ENCODE data around the gene LILRA5.
"Not testable (repeated sequence)": the region's sequence is repeated elsewhere in the genome, so short reads cannot be mapped to it uniquely, and the experiment has no call there.

Gene LILRA5

DNA sequence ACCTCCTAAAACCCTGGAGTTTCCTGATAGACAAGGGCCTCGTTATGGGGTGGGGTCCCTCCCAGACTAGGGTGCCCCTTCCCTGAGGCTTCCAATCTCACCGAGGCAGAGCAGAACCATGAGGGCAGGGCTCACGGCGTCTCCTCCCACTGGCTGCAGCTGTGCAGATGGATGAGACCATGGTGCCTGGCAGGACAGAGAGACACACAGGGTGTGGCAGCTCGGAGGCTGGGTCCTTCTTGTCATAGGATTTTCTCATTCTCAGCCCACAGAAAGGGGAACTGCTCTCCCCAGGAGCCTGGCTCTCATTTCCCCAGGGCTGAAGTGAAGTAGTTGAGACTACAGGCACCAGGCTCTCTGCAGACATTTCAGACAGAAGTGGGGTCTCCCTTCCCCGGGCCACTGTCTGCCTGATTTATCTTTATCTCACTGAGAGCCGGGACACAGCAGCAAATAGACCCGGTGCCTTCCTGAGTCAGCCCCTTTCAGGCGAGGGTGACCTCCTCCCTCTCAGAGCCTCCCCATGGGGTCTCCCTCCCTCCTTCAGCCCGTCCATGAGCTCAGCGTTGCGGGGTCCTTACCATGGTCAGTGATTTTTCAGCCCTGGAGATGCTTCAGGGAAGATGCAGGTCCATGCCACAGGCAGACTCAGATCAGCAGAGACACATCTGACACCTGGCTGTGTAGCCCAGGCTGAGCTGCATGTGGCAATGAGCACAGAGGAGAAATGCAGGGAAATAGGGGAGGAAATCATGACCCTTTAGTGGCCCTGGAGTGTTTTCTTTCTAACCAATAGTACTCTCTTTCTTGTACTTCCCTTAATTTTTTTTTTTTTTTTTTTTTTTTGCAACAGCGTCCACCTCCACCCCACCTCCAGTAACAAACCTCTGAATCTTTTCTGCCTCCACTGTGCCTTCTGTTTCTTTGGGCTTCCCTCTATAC is at the start of gene LILRA5:
Gene LILRA5 (minus strand): TSS at position 731 of the 942 bp plus-strand sequence. CDS start 147 bp downstream, at position 584.
- Mint-ChIP-seq H3K4me3 (peak within 1 kb of the TSS; percentile 71), H3K27me3 (no peaks in the 10 kb centered on the region), H3K27ac (peak within 1 kb of the TSS; percentile 97), H3K4me1 (ENCODE audit: low read depth) (peaks cover 68% of the 10 kb centered on the region), H3K36me3 (ENCODE audit: low read depth) (peaks cover 12% of the 10 kb centered on the region), H3K9me3 (no peaks in the 10 kb centered on the region)
- intact Hi-C loops (cut with micrococcal nuclease): loop anchor here (10.0 kb wide), 1 partner anchor 48 kb away; no protein-coding TSS in a partner anchor

DNA sequence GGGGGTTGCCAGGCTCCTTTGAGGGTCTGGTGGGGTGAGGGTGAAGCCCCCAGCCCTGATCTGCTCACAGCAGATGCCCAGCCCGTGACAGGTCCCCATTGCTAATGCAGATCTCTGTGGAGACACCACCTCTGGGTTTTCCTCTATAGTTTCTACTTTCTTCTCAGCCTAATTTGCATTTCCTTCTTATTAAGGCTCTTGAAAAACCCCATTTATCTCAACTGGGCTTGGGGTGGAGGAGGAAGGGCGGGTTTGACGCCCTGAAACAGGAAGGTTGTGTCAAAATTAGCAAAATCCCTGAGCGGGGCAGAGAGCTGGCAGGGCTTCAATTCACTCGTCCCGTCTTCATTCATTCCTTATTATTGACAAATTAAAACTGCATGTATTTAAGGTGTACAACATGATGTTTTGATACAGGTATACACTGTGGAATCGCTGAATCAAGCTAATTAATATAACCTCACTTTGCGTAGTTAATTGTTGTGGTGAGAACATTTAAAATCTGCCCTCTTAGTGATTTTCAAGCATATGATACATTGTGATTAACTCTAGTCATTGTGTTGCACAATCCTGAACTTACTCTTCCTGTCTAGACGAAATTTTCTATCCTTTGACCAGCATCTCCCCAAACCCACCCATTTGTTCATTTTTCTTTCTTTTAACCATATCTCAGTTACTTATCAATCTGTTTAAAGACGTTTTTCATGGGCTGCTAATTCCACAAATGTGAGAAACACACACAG is 48.9 kb upstream of the LILRA5 start:
- Mint-ChIP-seq H3K4me3 (peak overlapping the region; percentile 78), H3K4me1 (ENCODE audit: low read depth) (peaks cover 63% of the 10 kb centered on the region), H3K36me3 (ENCODE audit: low read depth) (peaks cover 67% of the 10 kb centered on the region), H3K27ac (peak overlapping the region; percentile 97)
- H3K27me3 Mint-ChIP-seq; H3K9me3 Mint-ChIP-seq; intact Hi-C loops (cut with micrococcal nuclease): not testable (repeated sequence)

DNA sequence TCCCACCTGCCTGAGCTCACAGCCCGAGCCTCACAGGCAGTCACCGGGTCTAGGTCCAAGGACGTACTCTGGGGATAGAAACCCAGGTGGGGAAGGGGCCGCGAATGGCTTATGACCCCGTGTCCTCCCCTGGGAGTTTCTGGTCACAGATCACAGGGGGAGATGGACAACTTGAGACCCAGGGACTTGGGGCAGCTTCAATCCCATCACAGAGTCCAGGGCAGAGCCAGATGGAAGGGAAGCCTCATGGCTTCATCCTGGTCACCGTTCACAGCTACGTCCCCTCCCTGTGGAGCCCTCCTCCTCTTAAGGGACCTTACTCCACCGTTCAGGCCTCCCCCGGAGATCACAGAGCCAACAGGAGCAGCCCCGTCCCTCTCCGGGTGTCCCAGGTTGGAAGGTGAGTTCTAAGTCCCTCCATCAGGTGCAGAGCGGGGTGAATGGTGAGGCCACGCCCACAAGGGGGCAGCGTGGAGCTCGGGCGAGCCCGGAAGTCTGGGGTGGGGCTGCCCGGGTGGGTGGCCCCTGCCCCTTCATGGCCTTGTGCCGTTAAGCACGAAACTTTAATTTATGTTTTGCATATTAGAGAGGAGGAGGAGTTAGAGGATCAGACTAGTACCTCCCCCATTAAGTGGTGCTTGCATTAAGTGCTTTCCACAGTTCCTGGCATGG is 46.3 kb upstream of the LILRA5 start:
- H3K4me3 Mint-ChIP-seq; H3K27me3 Mint-ChIP-seq; H3K27ac Mint-ChIP-seq; H3K9me3 Mint-ChIP-seq; intact Hi-C loops (cut with micrococcal nuclease): not testable (repeated sequence)
- peaks cover 72% of the 10 kb centered on the region for H3K4me1 Mint-ChIP-seq (ENCODE audit: low read depth)
- peaks cover 87% of the 10 kb centered on the region for H3K36me3 Mint-ChIP-seq (ENCODE audit: low read depth)

DNA sequence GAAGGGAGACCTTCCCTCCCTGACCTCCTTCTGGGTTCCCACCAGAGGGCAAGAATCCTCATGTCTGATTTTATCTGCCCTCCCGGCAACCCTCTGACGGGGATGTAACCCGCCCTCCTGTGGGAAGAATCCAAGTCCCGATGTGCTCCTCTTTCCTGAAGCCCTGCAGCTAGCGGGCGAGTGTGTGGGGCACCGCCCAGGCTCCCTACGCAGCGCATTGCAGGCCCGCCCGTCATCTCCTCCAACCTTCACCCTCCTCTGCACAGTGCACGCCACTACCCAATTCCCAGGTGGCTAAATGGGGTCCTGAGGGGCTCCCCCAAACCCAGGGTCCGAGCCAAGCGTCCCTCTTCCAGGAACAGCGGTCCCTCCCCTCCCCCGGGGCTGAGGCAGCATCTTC is 44.4 kb upstream of the LILRA5 start:
- Mint-ChIP-seq H3K4me3 (no peak overlapping the region), H3K9me3 (no peaks in the 10 kb centered on the region), H3K27me3 (no peaks in the 10 kb centered on the region), H3K27ac (peak overlapping the region; percentile 19), H3K4me1 (ENCODE audit: low read depth) (peaks cover 75% of the 10 kb centered on the region), H3K36me3 (ENCODE audit: low read depth) (peaks cover 75% of the 10 kb centered on the region)
- intact Hi-C loops (cut with micrococcal nuclease): no loop called here

DNA sequence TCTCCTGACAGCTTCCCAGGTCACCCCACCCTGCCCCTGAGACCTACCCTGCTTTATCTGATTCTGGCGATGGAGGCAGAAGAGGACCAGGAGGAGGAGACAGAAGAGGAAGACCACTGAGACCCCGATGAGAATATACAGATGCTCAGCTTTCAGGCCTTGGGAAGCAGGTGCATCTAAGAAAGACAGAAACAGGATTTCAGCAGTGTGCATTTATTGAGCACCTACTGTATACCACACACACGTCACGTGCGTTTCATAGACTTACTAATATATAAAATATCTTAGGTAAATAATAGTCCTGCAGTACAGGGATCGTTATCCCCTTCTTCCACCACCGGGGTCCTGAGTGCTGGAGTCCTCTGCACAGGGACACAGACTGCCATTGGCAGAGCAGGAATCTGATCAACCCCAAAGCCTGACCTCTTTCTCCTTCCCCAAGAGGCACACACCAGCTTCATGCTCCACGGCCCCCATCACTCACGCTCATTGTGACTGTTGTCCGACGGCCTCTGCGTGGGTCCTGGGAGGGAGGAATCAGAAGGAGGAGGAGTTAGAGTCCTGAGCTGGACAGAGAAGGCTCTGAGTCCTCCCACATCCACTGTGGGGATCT is 43.6 kb upstream of the LILRA5 start:
- Mint-ChIP-seq H3K27ac (peak overlapping the region; percentile 19), H3K27me3 (peaks cover 3% of the 10 kb centered on the region), H3K9me3 (no peaks in the 10 kb centered on the region), H3K4me1 (ENCODE audit: low read depth) (peaks cover 75% of the 10 kb centered on the region), H3K4me3 (no peak overlapping the region), H3K36me3 (ENCODE audit: low read depth) (peaks cover 67% of the 10 kb centered on the region)
- intact Hi-C loops (cut with micrococcal nuclease): no loop called here

DNA sequence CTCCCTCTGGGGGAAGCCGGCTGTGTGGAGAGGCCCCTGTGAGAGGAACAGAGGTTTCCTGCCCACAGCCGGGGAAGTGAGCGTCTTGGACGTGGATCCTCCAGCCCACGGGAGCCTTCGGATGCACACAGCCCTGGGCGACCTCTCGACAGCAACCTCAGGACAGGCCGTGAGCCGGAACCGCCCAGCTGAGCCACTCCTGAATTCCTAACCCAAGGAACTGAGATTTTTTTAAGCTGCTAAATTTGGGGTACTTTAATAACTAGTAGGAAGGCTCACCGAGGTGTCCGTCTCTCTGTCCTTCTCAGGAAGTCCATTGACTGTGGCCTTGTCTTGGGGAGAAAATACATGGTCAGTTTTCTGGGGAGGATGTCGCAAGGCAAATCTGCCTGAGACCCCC is 42.7 kb upstream of the LILRA5 start:
- Mint-ChIP-seq H3K27ac (peak overlapping the region; percentile 56), H3K9me3 (no peaks in the 10 kb centered on the region), H3K36me3 (ENCODE audit: low read depth) (peaks cover 58% of the 10 kb centered on the region), H3K27me3 (peaks cover 6% of the 10 kb centered on the region), H3K4me3 (no peak overlapping the region), H3K4me1 (ENCODE audit: low read depth) (peaks cover 69% of the 10 kb centered on the region)
- intact Hi-C loops (cut with micrococcal nuclease): loop anchor here (2.0 kb wide), 1 partner anchor 31 kb away; no protein-coding TSS in a partner anchor

DNA sequence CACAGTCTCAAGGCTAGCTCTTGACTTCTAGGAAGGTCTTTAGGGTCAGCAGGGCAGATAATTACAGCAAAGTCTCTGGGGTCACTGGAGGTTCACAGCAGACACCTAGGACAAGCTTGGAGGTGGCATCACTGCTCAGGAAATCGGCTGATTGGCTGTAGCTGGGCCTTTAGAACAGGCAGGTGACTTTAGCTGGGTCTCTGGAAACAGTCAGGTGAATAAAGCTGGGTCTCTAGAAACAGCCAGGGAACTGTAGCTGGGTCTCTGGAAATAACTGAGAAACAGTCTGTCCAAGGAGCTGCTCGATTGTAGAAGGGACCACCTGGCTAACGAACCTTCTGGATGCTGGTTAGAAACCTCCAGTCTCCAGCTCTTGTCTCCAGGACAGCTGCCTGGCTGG is 41.8 kb upstream of the LILRA5 start:
- intact Hi-C loops (cut with micrococcal nuclease): loop anchor here (2.0 to 5.0 kb wide), 2 partner anchors 30 to 38 kb away; no protein-coding TSS in a partner anchor
- Mint-ChIP-seq H3K27ac (no peak overlapping the region), H3K27me3 (peaks cover 10% of the 10 kb centered on the region), H3K9me3 (no peaks in the 10 kb centered on the region), H3K4me1 (ENCODE audit: low read depth) (peaks cover 65% of the 10 kb centered on the region), H3K36me3 (ENCODE audit: low read depth) (peaks cover 53% of the 10 kb centered on the region), H3K4me3 (no peak overlapping the region)

DNA sequence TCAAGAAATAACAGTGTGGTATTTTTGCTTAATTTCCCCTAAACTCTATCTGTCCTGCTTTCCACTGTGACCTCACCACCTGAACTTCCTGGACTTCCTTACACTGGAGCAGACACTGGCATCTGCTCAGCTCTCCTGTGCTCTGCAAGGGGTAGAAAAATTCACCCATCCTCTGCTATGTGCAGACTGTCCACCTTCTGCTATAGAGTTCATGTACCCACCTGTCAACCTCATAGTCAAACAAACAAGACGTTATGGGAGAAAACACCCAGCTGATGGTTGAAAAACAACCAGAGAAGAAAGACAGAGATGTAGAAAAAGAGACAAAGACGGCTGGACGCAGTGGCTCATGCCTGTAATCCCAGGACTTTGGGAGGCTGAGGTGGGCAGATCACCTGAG is 39.6 kb upstream of the LILRA5 start:
- Mint-ChIP-seq H3K36me3 (ENCODE audit: low read depth) (peaks cover 40% of the 10 kb centered on the region), H3K4me3 (no peak overlapping the region), H3K4me1 (ENCODE audit: low read depth) (peaks cover 64% of the 10 kb centered on the region), H3K9me3 (no peaks in the 10 kb centered on the region), H3K27me3 (peaks cover 28% of the 10 kb centered on the region), H3K27ac (peak overlapping the region; percentile 58)
- intact Hi-C loops (cut with micrococcal nuclease): loop anchor here (5.0 kb wide), 1 partner anchor 40 kb away; no protein-coding TSS in a partner anchor

DNA sequence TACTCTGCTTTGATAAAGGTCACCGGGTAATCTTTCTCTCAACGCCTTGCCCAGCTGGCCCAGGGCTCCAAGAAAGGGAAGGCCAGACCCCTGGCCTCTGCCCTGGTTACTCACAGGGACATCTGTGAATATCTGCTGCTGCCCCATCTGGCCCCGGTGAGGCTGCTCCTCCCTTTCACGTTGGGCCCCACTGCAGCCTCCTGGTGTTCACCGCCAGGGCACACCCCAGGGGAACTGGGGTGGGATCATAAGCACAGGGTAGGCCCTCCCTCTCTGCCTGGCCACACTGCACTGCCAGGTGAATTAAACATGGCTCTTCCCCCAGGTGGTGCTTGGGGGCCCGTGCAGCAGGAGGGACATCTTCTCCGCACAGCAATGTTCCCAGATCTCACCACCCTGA is 39.1 kb upstream of the LILRA5 start:
- peaks cover 34% of the 10 kb centered on the region for H3K36me3 Mint-ChIP-seq (ENCODE audit: low read depth)
- H3K27me3 Mint-ChIP-seq: peaks cover 28% of the 10 kb centered on the region
- H3K9me3 Mint-ChIP-seq: no peaks in the 10 kb centered on the region
- peak overlapping the region; percentile 58 for H3K27ac Mint-ChIP-seq
- intact Hi-C loops (cut with micrococcal nuclease): loop anchor here (5.0 kb wide), 1 partner anchor 40 kb away; no protein-coding TSS in a partner anchor
- no peak overlapping the region for H3K4me3 Mint-ChIP-seq
- peaks cover 64% of the 10 kb centered on the region for H3K4me1 Mint-ChIP-seq (ENCODE audit: low read depth)

DNA sequence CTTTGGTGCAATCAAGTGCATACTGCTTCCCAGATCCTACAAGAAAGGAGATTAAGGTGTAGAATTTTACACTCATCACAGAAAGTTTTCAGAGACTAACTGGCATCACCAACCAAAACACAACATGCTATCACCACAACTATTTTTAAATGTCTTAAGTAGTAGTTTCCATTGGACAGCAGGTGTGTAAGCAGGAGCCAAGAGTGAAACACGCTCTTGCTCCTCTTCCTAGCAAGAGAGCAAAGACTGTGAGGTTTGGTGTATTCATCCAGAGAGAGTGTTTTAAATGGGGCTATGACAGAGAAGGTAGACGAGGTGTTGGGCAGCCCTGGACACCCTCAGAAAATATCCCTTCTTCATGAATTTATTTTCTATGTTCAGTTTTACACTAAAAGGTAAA is 38.5 kb upstream of the LILRA5 start:
- Mint-ChIP-seq H3K4me3 (no peak overlapping the region), H3K27me3 (peaks cover 30% of the 10 kb centered on the region), H3K4me1 (ENCODE audit: low read depth) (peaks cover 64% of the 10 kb centered on the region), H3K36me3 (ENCODE audit: low read depth) (peaks cover 29% of the 10 kb centered on the region), H3K9me3 (no peaks in the 10 kb centered on the region), H3K27ac (peak overlapping the region; percentile 58)
- intact Hi-C loops (cut with micrococcal nuclease): loop anchor here (5.0 kb wide), 1 partner anchor 41 kb away; no protein-coding TSS in a partner anchor

DNA sequence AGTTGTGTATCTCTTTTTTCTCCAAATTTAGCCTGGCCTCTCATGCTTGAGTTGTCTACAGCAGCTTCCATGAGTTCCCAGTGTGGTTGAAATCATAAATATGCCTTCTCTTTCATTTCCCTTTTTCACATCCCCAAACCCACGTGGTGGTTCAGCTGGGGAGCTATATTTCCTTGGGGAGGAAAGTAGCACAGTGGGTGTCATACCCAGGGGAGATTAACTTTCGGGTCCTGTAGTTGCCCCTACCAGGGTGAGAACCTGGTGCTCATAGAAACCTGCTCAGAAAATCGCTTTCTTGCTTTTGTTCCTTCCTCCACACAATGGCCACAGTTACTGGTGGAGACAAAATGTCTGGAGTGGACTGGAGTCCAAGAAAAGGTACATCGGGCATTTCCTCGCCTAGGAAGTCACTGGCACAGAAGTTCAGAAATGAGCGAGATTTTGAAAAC is 33.0 kb upstream of the LILRA5 start:
- Mint-ChIP-seq H3K27me3 (peaks cover 27% of the 10 kb centered on the region), H3K36me3 (ENCODE audit: low read depth) (peaks cover 20% of the 10 kb centered on the region), H3K4me3 (peak overlapping the region; percentile 30), H3K4me1 (ENCODE audit: low read depth) (peaks cover 66% of the 10 kb centered on the region), H3K9me3 (no peaks in the 10 kb centered on the region), H3K27ac (peak overlapping the region; percentile 77)
- intact Hi-C loops (cut with micrococcal nuclease): no loop called here

DNA sequence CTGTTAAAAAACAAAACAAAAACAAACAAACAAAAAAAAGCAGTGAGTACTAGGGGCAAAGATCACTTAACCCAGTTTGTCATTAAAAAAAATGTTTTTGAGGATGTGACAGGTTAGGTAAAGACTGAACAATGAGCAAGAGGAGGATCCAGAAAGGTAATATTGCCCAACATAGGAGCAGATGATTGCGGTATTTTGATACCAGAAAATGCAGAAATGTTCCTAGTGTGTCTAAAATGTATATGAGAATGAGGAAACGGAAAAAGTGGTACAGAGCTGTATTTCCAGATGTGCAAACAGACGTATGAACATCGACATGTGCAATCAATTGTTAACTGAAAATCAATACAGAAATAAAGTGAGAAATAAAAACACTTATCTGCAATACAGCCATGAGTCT is 30.9 kb upstream of the LILRA5 start:
- peaks cover 28% of the 10 kb centered on the region for H3K36me3 Mint-ChIP-seq (ENCODE audit: low read depth)
- H3K9me3 Mint-ChIP-seq: no peaks in the 10 kb centered on the region
- H3K27me3 Mint-ChIP-seq: peaks cover 12% of the 10 kb centered on the region
- peaks cover 87% of the 10 kb centered on the region for H3K4me1 Mint-ChIP-seq (ENCODE audit: low read depth)
- peak overlapping the region; percentile 10 for H3K4me3 Mint-ChIP-seq
- H3K27ac Mint-ChIP-seq: peak overlapping the region; percentile 57
- intact Hi-C loops (cut with micrococcal nuclease): no loop called here

DNA sequence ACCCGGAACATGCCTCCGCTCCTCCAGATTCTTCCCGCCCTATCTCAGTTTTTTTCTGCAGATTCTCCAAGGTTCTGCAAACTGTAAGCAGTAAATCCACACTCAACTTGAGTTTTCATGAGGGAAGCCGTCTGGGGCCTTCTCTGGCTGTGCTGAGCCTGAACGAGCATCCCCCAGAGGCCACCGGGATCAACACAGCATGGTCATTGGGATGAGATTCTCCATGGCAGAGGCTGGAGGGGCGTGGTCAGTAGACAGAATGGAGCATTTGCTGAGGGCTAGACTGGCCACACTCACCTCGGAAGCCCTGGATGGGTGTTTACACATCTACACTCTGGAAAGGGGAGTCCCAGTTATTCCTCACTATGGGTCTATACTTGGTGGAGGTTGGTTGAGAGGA is 28.3 kb upstream of the LILRA5 start:
- Mint-ChIP-seq H3K27me3 (peaks cover 3% of the 10 kb centered on the region), H3K36me3 (ENCODE audit: low read depth) (peaks cover 31% of the 10 kb centered on the region), H3K4me1 (ENCODE audit: low read depth) (peaks cover 89% of the 10 kb centered on the region), H3K4me3 (no peak overlapping the region), H3K27ac (no peak overlapping the region), H3K9me3 (no peaks in the 10 kb centered on the region)
- intact Hi-C loops (cut with micrococcal nuclease): no loop called here

All from dendritic cell treated with granulocyte-macrophage colony-stimulating factor and Interleukin-4, amounts not matched to agents 40 ng/mL and 50 ng/mL, for 4 days (primary cell).